Erythroblast (primary cell): ENCODE results near the gene SLCO2A1.

Source experiments
- GATA1 ChIP-seq: IDR thresholded peaks from 2 replicates; pipeline ENCODE4 v1.6.1; 2011; ENCODE audit warnings: low read depth, mild to moderate bottlenecking, control low read depth, low read length, moderate library complexity
- POLR2A ChIP-seq: IDR thresholded peaks from 2 replicates; pipeline ENCODE4 v1.6.1; 2011; ENCODE audit warnings: mild to moderate bottlenecking, low read length

DNA sequence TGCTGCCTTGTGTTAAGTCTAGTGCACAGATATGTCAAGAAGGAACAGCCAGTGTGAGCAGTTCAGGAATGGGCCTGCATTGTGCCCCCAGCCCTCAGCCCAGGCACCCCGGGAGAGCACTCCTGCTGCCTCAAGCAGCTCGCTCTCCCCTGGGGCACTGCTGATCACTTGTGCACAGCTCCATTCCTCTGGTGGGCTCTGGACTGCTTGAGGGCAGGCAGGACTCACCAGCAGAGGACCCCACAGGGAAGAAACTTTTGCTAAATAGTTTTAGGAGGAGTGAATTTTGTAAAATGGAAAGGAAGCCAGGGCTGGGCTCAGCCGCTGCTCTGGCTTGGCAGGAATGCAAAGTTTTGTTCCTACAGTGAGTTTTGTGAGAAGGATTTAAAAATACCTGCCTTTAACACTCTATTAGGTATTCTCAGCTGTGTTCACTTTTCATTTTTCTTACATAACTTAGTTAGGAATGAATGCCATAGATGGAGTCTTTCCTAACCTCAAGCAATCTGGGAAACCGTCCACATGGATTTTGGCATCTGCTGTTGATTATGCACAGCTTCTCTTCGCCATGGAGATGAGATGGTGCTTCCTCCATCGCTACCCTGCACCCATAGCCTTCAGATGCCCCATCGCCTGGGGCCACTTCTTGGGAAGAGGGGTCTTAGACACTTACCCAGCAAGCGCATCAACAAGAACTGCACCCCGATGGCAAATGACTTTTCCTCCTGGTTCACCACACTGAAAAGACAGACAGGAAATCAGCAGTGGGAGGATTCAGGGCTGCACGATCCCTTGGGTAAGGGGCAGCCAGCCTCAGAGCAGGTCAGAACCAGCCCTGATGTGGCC, 91.7 kb downstream of the SLCO2A1 start:
- no peak for TF ChIP-seq POLR2A
- no peak for TF ChIP-seq GATA1
